Fibroblast of pulmonary artery (primary cell): Measurements from ENCODE around the gene B3GALNT2.
"Not testable (repeated sequence)": the region's sequence is repeated elsewhere in the genome, so short reads cannot be mapped to it uniquely, and the experiment has no call there.

Experiments used
- DNase-seq: peaks from one replicate; pipeline ENCODE4 v3.0.0-alpha.2; 2010; ENCODE audit warnings: low read depth
- H3K4me3 ChIP-seq: replicated peaks from 2 replicates; pipeline ENCODE4 v1.5.1; 2011; ENCODE audit warnings: low read depth, mild to moderate bottlenecking, control low read depth, low read length, moderate library complexity
- TF ChIP-seq, protein P1 (sequence below): IDR thresholded peaks from 2 replicates; pipeline ENCODE4 v1.5.1; 2011; ENCODE audit warnings: mild to moderate bottlenecking, control low read depth, low read length, inconsistent platforms; ENCODE audit errors: missing control alignments

The B3GALNT2 gene

DNA sequence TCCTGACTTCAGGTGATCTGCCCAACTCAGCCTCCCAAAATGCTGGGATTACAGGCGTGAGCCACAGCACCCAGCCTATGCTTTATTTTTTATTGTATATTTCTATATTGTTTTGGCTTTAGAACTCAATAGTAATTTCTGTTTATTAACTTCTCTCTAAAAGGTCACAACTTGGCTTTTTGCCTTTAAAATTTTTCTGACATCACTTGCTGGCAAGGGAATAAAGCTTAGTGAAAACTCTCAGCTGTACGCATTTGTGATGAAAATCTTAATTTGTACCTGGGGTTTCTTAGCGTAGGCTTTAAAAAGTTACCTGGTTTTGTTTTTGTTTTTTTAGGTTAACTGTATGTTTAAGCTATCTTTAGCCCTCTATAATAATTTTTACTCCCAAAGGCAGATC lies 36.2 kb downstream of the B3GALNT2 start:
- peak; percentile 35 for DNase-seq
- TF ChIP-seq, protein P1, sequence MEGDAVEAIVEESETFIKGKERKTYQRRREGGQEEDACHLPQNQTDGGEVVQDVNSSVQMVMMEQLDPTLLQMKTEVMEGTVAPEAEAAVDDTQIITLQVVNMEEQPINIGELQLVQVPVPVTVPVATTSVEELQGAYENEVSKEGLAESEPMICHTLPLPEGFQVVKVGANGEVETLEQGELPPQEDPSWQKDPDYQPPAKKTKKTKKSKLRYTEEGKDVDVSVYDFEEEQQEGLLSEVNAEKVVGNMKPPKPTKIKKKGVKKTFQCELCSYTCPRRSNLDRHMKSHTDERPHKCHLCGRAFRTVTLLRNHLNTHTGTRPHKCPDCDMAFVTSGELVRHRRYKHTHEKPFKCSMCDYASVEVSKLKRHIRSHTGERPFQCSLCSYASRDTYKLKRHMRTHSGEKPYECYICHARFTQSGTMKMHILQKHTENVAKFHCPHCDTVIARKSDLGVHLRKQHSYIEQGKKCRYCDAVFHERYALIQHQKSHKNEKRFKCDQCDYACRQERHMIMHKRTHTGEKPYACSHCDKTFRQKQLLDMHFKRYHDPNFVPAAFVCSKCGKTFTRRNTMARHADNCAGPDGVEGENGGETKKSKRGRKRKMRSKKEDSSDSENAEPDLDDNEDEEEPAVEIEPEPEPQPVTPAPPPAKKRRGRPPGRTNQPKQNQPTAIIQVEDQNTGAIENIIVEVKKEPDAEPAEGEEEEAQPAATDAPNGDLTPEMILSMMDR: no peak
- H3K4me3 ChIP-seq: no peak overlapping the region

DNA sequence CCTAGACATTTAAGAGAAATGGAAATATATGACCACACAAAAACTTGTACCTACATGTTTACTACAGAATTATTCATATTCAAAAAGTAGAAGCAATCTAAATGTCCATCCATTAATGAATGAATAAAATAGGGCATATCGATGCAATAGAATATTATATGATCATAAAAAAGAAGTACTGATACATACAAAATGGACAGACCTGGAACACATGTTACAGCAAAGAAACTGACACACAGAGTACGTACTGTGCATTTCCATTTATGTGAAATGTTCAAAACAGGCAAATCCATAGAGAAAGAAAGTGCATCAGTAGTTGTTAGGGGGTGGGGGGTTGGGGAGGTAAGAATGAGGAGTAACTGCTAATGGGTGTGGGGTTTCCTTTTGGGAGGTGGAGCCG lies 39.2 kb downstream of the B3GALNT2 start:
- DNase-seq: no peak
- TF ChIP-seq, protein P1: no peak
- H3K4me3 ChIP-seq: no peak overlapping the region

DNA sequence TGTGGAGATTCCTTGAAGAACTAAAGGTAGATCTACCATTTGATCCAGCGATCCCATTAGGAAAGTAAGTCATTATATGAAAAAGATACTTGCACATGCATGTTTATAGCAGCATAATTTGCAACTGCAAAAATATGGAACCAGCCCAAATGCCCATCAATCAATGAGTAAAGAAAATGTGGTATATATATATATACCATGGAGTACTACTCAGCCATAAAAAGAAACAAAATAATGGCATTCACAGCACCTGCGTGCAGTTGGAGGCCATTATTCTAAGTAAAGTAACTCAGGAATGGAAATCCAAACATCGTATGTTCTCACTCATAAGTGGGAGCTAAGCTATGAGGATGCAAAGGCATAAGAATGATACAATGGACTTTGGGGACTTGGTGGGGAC lies 41.4 kb downstream of the B3GALNT2 start:
- DNase-seq, H3K4me3 ChIP-seq: not testable (repeated sequence)

DNA sequence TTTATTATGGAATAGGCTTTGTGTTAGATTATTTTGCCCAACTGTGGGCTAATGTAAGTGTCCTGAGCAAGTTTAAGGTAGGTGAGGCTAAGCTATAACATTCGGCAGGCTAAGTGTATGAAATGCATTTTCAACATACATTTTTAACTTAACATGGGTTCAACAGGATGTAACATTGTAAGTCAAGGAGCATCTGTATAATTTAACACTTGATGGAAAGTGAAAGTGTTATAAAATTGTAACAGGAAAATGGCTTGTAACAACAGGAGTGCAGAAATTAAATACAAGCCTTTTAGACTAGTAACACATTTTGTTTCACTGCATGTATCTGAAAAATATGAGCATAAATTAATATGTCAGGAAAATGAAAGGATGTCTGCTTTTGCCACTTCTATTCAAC lies 42.3 kb downstream of the B3GALNT2 start:
- no peak overlapping the region for H3K4me3 ChIP-seq
- TF ChIP-seq, protein P1: no peak
- DNase-seq: no peak

DNA sequence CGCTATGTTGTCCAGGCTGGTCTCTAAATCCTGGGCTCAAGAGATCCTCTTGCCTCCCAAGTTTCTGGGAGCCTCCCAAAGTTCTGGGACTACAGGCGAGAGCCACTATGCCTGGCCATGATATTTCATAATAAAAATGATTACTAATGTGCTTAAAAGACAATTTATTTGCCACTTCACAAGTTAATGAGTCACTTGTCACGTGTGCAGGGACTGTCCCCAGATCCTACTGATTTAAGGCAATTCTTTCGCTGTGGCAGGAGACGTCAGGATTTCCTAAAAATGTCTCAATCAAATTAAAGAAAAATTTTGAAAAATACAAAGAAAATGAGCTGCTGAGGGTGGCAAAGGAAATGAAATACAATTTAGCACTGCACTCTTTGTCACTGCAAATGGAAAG lies 43.5 kb downstream of the B3GALNT2 start:
- DNase-seq: no peak
- H3K4me3 ChIP-seq: no peak overlapping the region
- TF ChIP-seq, protein P1: no peak

DNA sequence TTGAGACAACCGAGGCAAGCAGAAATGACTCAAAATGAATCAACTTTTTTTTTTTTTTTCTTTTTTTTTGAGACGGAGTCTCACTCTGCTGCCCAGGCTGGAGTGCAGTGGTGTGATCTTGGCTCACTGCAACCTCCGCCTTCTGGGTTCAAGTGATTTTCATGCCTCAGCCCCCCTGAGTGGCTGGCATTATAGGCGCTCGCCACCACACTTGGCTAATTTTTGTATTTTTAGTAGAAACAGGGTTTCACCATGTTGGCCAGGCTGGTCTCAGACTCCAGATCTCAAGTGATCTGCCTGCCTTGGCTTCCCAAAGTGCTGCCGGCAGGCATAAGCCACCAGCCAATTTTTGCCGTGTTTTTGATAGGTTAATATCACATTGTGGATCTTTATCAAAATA lies 46.4 kb downstream of the B3GALNT2 start:
- not testable (repeated sequence) for H3K4me3 ChIP-seq, DNase-seq

DNA sequence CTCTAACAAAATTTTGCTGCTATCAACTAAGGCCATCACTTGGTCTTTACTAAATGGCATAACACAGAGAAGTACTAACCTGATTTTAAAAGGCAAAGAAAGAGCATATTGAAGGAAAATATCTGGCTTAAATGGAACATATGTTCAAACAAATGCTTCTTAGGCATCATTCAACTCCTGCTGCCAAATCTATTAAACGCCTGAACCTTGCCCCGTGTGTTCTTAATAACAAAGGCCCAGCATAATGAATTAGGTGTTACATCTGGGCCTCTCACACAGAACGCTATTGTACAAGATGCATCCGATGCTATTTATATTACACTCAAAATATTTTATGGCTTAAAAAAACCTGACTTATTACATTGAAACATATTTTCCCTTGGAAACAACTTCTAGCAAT lies 48.4 kb downstream of the B3GALNT2 start:
- DNase-seq: no peak
- TF ChIP-seq, protein P1: no peak
- no peak overlapping the region for H3K4me3 ChIP-seq

DNA sequence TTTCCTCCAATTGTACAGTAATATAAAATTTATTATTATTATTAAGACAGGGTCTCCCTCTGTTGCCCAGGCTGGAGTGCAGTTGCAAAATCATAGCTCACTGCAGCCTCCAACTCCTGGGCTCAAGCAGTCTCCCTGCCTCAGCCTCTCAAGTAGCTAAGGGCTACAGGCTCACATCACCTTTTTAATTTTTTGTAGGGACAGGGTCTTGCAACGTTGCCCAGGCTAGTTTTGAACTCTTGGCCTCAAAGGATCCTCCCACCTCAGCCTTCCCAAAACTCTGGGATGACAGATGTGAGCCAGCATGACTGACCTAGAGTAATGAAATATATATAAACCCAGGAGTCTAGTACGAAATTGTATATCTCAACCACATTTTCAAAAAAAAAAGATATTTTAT lies 49.2 kb downstream of the B3GALNT2 start:
- TF ChIP-seq, protein P1: no peak
- DNase-seq: no peak
- H3K4me3 ChIP-seq: no peak overlapping the region
